ENCODE measurements around the gene ABHD12. TPM values are rescaled to one million over a fixed set of nuclear protein-coding genes. Genes with fewer than 3 reads are reported as not detected.
A peak's percentile ranks its signal among the peaks of the same experiment; 100 is the strongest.

ABHD12 gene
- total and polyA plus RNA-seq, 2 donors (not counting 1 experiment from before 2014, with no cell fraction given) = 79.1 to 84.6 TPM

GRCh38 chr20:25280574-25281535, 109.8 kb downstream of the ABHD12 start:
- TF ChIP-seq, protein P1, sequence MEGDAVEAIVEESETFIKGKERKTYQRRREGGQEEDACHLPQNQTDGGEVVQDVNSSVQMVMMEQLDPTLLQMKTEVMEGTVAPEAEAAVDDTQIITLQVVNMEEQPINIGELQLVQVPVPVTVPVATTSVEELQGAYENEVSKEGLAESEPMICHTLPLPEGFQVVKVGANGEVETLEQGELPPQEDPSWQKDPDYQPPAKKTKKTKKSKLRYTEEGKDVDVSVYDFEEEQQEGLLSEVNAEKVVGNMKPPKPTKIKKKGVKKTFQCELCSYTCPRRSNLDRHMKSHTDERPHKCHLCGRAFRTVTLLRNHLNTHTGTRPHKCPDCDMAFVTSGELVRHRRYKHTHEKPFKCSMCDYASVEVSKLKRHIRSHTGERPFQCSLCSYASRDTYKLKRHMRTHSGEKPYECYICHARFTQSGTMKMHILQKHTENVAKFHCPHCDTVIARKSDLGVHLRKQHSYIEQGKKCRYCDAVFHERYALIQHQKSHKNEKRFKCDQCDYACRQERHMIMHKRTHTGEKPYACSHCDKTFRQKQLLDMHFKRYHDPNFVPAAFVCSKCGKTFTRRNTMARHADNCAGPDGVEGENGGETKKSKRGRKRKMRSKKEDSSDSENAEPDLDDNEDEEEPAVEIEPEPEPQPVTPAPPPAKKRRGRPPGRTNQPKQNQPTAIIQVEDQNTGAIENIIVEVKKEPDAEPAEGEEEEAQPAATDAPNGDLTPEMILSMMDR (conservative IDR thresholded peaks at IDR 0.05 in 1 of 2, IDR thresholded peaks at IDR 0.05 in 1 of 2; ENCODE audit: low read depth in 1 of 2, low read length in 2 of 2) = no peak
- TF ChIP-seq EZH2 (IDR thresholded peaks at IDR 0.05; ENCODE audit: low read length, missing control alignments) = no peak
- DNase-seq (ENCODE audit: low read depth in 2 of 2) = no peak
- Histone ChIP-seq H3K79me2 (ENCODE audit: control insufficient read depth, insufficient read depth, low read length) (no peaks in the 10 kb centered on the region), H3K27ac (ENCODE audit: insufficient read depth, low read length) (no peak overlapping the region), H4K20me1 (ENCODE audit: control insufficient read depth, extremely low read depth, insufficient read depth, low read length) (no peaks in the 10 kb centered on the region), H3K27me3 (ENCODE audit: control insufficient read depth, insufficient read depth, low read length) (no peaks in the 10 kb centered on the region), H3K4me2 (ENCODE audit: extremely low read depth, insufficient read depth, low read length) (no peak overlapping the region), H3K4me1 (ENCODE audit: control insufficient read depth, extremely low read depth, insufficient read depth, low read length) (no peaks in the 10 kb centered on the region), H3K9ac (ENCODE audit: insufficient read depth, low read length) (no peak overlapping the region), H3K36me3 (ENCODE audit: control insufficient read depth, insufficient read depth, low read length) (peaks cover 34% of the 10 kb centered on the region), H3K4me3 (replicated peaks in 1 of 4; ENCODE audit: control extremely low read depth in 1 of 4, insufficient read depth in 1 of 4, low read depth in 3 of 4, low read length in 4 of 4) (no peak overlapping the region), H3K9me3 (ENCODE audit: control insufficient read depth, insufficient read depth, low read depth, low read length) (no peaks in the 10 kb centered on the region), H2AFZ (ENCODE audit: low read length) (no peak overlapping the region)

GRCh38 chr20:25280051-25280573, 110.5 kb downstream of the ABHD12 start:
- Histone ChIP-seq H3K36me3 (ENCODE audit: control insufficient read depth, insufficient read depth, low read length) (peaks cover 31% of the 10 kb centered on the region), H4K20me1 (ENCODE audit: control insufficient read depth, extremely low read depth, insufficient read depth, low read length) (no peaks in the 10 kb centered on the region), H3K9me3 (ENCODE audit: control insufficient read depth, insufficient read depth, low read depth, low read length) (no peaks in the 10 kb centered on the region), H2AFZ (ENCODE audit: low read length) (no peak overlapping the region), H3K4me3 (replicated peaks in 1 of 4; ENCODE audit: control extremely low read depth in 1 of 4, insufficient read depth in 1 of 4, low read depth in 3 of 4, low read length in 4 of 4) (no peak overlapping the region), H3K4me2 (ENCODE audit: extremely low read depth, insufficient read depth, low read length) (no peak overlapping the region), H3K4me1 (ENCODE audit: control insufficient read depth, extremely low read depth, insufficient read depth, low read length) (no peaks in the 10 kb centered on the region), H3K27me3 (ENCODE audit: control insufficient read depth, insufficient read depth, low read length) (no peaks in the 10 kb centered on the region), H3K27ac (ENCODE audit: insufficient read depth, low read length) (no peak overlapping the region), H3K9ac (ENCODE audit: insufficient read depth, low read length) (no peak overlapping the region), H3K79me2 (ENCODE audit: control insufficient read depth, insufficient read depth, low read length) (no peaks in the 10 kb centered on the region)
- no peak for DNase-seq (ENCODE audit: low read depth in 2 of 2)
- TF ChIP-seq EZH2 (IDR thresholded peaks at IDR 0.05; ENCODE audit: low read length, missing control alignments) = no peak
- TF ChIP-seq, protein P1 (conservative IDR thresholded peaks at IDR 0.05 in 1 of 2, IDR thresholded peaks at IDR 0.05 in 1 of 2; ENCODE audit: low read depth in 1 of 2, low read length in 2 of 2) = no peak

- Histone ChIP-seq H3K4me1 (ENCODE audit: control insufficient read depth, extremely low read depth, insufficient read depth, low read length) (no peaks in the 10 kb centered on the region), H3K27ac (ENCODE audit: insufficient read depth, low read length) (no peak overlapping the region), H3K79me2 (ENCODE audit: control insufficient read depth, insufficient read depth, low read length) (no peaks in the 10 kb centered on the region), H3K27me3 (ENCODE audit: control insufficient read depth, insufficient read depth, low read length) (no peaks in the 10 kb centered on the region), H3K4me3 (replicated peaks in 1 of 4; ENCODE audit: control extremely low read depth in 1 of 4, insufficient read depth in 1 of 4, low read depth in 3 of 4, low read length in 4 of 4) (no peak overlapping the region), H2AFZ (ENCODE audit: low read length) (no peak overlapping the region), H4K20me1 (ENCODE audit: control insufficient read depth, extremely low read depth, insufficient read depth, low read length) (no peaks in the 10 kb centered on the region), H3K4me2 (ENCODE audit: extremely low read depth, insufficient read depth, low read length) (no peak overlapping the region), H3K9ac (ENCODE audit: insufficient read depth, low read length) (no peak overlapping the region), H3K36me3 (ENCODE audit: control insufficient read depth, insufficient read depth, low read length) (peaks cover 37% of the 10 kb centered on the region), H3K9me3 (ENCODE audit: control insufficient read depth, insufficient read depth, low read depth, low read length) (no peaks in the 10 kb centered on the region)
- peak in 1 of 2 donors; percentile 14 for DNase-seq (ENCODE audit: low read depth in 2 of 2)
- TF ChIP-seq, protein P1 (conservative IDR thresholded peaks at IDR 0.05 in 1 of 2, IDR thresholded peaks at IDR 0.05 in 1 of 2; ENCODE audit: low read depth in 1 of 2, low read length in 2 of 2) = no peak
These were observed 111.2 kb downstream of the ABHD12 start for GRCh38 chr20:25279403-25279802.
